ENCODE data around the gene CD79B.
A peak's percentile ranks its signal among the peaks of the same experiment; 100 is the strongest.

The CD79B gene

DNA sequence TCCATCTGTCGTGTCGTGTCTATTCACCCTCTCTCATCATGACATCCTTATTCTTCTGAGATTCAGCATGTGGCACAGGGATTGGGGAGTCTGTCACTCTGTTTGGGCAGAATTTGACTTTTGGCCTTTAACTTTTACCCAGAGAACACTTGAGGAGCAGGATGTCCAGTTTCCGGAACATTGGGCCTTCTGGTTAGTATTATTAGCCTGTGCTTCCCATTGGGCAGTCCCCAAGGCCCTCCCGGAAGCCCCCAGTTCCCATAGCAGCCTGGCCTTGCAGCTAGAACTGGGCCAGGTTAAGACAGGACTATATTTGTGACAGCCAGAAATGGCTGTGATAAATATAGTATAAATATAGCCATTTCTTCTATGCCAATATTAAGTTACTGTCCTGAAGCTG lies 31.0 kb upstream of the CD79B start:
- Histone ChIP-seq H3K27me3 (ENCODE audit: control insufficient read depth, insufficient read depth, low read length) (peaks cover 3% of the 10 kb centered on the region), H3K9ac (ENCODE audit: low read depth, low read length) (no peak overlapping the region), H3K4me3 (ENCODE audit: low read depth, low read length) (no peak overlapping the region), H3K36me3 (ENCODE audit: control insufficient read depth, insufficient read depth, low read length) (no peaks in the 10 kb centered on the region), H3K4me1 (ENCODE audit: control insufficient read depth, insufficient read depth, low read length) (peaks cover 6% of the 10 kb centered on the region), H3K9me3 (ENCODE audit: control insufficient read depth, insufficient read depth, low read length) (no peaks in the 10 kb centered on the region)

DNA sequence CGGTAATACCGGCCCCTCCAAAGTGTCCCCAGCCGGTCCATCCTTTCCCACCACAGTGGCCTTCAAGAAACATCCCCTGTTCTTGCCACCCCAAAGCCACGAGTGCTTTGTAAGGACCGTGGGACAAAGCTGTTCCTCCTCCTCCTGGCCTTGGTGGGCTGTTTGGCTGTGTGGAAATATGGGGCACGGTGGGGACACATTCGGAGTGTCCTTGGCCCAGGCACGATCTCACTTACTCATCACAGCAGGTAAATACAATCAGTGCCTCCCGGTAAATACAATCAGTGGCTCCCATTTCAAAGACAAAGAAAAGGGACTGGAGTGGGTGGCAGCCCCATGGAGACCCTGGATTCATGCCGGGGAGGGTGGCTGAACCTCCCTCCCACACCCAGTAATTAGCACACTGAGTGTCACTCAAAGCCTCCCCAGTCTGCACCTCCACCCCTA lies 30.2 kb upstream of the CD79B start:
- no peak overlapping the region for H3K9ac ChIP-seq (ENCODE audit: low read depth, low read length)
- peaks cover under 1% of the 10 kb centered on the region for H3K36me3 ChIP-seq (ENCODE audit: control insufficient read depth, insufficient read depth, low read length)
- no peaks in the 10 kb centered on the region for H3K9me3 ChIP-seq (ENCODE audit: control insufficient read depth, insufficient read depth, low read length)
- peaks cover 6% of the 10 kb centered on the region for H3K4me1 ChIP-seq (ENCODE audit: control insufficient read depth, insufficient read depth, low read length)
- H3K4me3 ChIP-seq (ENCODE audit: low read depth, low read length): peak overlapping the region; percentile 26
- H3K27me3 ChIP-seq (ENCODE audit: control insufficient read depth, insufficient read depth, low read length): peaks cover 3% of the 10 kb centered on the region

DNA sequence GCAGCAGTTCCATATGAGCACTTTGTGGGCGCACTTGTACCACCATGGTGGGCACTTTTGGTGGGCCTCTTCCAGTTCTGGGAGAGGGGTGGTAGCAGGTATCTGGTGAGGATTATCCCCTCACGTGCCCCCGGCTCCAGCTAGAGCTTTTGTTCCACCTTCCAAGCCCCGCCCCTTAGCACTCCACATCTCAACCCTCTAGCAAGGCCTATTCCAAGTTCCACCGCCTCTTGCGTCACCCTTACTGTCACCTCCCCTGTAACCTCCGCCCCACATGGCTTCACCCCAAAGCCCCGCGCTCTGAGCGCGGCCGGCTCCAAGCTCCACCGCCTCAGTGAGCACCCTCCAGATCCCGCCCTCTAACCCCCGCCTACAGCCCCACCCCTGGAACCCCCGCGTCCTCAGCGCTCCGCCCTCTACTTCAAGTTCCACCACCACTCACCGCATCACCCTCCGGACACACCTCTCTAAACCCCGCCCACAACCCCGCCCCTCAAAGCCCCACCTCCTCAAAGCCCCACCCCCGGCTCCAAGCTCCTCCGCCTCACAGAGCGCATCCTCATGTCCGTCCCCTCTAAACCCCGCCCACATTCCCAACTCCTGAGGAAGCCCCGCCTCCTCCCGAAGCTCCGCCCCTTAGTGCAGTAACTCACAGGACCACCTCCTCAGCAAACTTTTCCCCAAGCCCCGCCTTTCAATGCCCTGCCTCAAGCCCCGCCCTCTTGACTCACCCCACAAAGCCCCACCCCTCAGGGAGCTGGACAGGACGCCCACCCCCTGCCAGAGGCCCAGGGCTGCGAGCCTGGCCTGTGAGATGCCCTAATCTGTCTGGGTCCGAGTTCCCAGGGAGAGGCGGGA lies 29.5 kb upstream of the CD79B start:
- Histone ChIP-seq H3K4me1 (ENCODE audit: control insufficient read depth, insufficient read depth, low read length) (peaks cover 6% of the 10 kb centered on the region), H3K9ac (ENCODE audit: low read depth, low read length) (no peak overlapping the region), H3K4me3 (ENCODE audit: low read depth, low read length) (peak overlapping the region; percentile 78), H3K9me3 (ENCODE audit: control insufficient read depth, insufficient read depth, low read length) (no peaks in the 10 kb centered on the region), H3K27me3 (ENCODE audit: control insufficient read depth, insufficient read depth, low read length) (peaks cover 3% of the 10 kb centered on the region), H3K36me3 (ENCODE audit: control insufficient read depth, insufficient read depth, low read length) (peaks cover 4% of the 10 kb centered on the region)

DNA sequence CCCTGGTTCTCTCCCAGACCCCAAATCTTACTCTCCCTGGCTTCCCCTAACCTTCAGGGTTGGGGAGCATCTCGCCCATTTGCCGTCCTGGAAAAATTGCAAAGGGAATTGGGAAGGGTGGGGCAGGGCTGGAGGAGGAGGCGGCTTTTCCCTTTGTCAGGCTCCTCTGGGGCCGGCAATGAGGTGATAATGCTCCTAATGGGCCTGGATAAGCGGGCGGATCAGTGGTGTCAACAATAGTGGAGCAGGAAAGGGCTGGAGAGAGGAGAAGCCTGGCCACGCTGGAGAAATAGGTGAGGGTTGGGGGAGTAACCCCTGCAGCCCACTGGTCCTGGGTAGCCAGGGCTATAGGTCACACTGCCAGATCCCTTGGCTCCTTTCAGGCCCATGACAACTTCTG lies 28.3 kb upstream of the CD79B start:
- Histone ChIP-seq H3K9ac (ENCODE audit: low read depth, low read length) (no peak overlapping the region), H3K9me3 (ENCODE audit: control insufficient read depth, insufficient read depth, low read length) (no peaks in the 10 kb centered on the region), H3K4me3 (ENCODE audit: low read depth, low read length) (peak overlapping the region; percentile 78), H3K4me1 (ENCODE audit: control insufficient read depth, insufficient read depth, low read length) (peaks cover 6% of the 10 kb centered on the region), H3K27me3 (ENCODE audit: control insufficient read depth, insufficient read depth, low read length) (peaks cover 3% of the 10 kb centered on the region), H3K36me3 (ENCODE audit: control insufficient read depth, insufficient read depth, low read length) (peaks cover 4% of the 10 kb centered on the region)

DNA sequence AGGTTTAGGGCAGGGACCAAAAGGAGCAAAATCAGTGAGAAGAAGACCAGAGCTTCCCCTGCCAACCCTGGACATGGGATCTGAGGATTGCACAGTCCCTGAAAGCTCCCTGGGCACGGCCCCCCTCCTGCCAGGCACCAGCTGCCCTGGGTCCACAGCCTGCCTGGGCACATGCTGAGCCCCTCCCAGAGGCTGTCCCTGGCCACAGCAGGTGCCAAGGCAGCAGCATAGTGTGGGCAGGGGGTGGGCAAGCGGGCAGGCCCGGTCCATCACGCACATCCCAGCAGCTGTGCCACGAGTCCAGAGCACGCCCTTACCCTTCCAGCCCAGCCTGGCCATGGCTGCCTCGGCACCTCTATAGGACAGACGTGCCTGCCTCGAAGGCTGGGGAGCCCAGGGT lies 27.9 kb upstream of the CD79B start:
- no peaks in the 10 kb centered on the region for H3K9me3 ChIP-seq (ENCODE audit: control insufficient read depth, insufficient read depth, low read length)
- no peak overlapping the region for H3K9ac ChIP-seq (ENCODE audit: low read depth, low read length)
- H3K27me3 ChIP-seq (ENCODE audit: control insufficient read depth, insufficient read depth, low read length): peaks cover 3% of the 10 kb centered on the region
- H3K4me3 ChIP-seq (ENCODE audit: low read depth, low read length): peak overlapping the region; percentile 78
- H3K36me3 ChIP-seq (ENCODE audit: control insufficient read depth, insufficient read depth, low read length): peaks cover 4% of the 10 kb centered on the region
- peaks cover 6% of the 10 kb centered on the region for H3K4me1 ChIP-seq (ENCODE audit: control insufficient read depth, insufficient read depth, low read length)

DNA sequence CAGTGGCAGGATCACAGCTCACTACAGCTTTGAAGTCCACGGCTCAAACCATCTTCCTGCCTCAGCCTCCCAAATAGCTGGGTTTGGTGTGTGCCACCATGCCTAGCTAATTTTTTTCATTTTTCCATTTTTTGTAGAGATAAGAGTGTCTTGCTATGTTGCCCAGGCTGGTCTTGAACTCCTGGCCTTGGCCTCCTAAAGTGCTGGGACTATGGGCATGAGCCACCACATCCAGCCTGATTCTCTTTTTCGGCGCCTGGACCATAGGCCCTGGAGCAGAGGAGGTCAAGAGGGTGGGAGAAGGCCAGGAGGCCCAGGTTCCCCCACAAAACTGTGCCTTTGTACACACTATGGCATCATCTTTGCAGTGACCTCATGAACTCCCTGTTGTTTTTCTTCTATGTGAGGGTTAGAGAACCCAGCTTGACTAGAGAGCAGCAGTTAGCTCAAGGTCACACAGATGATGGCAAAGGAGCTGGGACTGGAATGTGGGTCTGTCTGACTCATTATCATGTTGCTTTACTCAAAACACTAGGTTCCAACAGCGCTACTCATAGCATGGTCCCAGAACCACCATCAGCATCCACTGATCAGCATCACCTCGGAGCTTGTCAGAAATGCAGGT lies 24.3 kb upstream of the CD79B start:
- Histone ChIP-seq H3K36me3 (ENCODE audit: control insufficient read depth, insufficient read depth, low read length) (peaks cover 4% of the 10 kb centered on the region), H3K4me3 (ENCODE audit: low read depth, low read length) (no peak overlapping the region), H3K9ac (ENCODE audit: low read depth, low read length) (no peak overlapping the region), H3K27me3 (ENCODE audit: control insufficient read depth, insufficient read depth, low read length) (peaks cover 3% of the 10 kb centered on the region), H3K4me1 (ENCODE audit: control insufficient read depth, insufficient read depth, low read length) (no peaks in the 10 kb centered on the region), H3K9me3 (ENCODE audit: control insufficient read depth, insufficient read depth, low read length) (no peaks in the 10 kb centered on the region)

DNA sequence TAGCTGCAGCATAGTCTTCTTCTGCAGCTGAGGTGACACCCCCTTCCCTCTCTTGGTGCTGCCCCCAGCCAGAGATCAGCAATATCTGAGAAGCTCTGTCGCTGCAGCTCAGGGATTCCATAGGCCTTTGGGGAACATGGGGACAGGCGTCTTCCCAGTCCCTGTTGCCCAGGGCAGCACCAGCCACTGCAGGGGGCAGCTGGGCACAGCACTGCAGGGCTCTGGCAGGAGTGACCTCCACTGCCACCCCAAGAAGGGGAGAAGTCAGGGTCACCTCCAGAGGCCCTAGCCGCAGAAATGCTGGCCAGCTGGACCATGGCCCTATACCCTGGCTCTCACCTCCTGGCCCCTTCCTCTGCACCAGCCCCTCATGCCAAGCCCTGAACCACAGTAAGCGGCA lies 23.7 kb upstream of the CD79B start:
- Histone ChIP-seq H3K27me3 (ENCODE audit: control insufficient read depth, insufficient read depth, low read length) (peaks cover 3% of the 10 kb centered on the region), H3K4me3 (ENCODE audit: low read depth, low read length) (no peak overlapping the region), H3K36me3 (ENCODE audit: control insufficient read depth, insufficient read depth, low read length) (peaks cover 4% of the 10 kb centered on the region), H3K9me3 (ENCODE audit: control insufficient read depth, insufficient read depth, low read length) (no peaks in the 10 kb centered on the region), H3K9ac (ENCODE audit: low read depth, low read length) (no peak overlapping the region), H3K4me1 (ENCODE audit: control insufficient read depth, insufficient read depth, low read length) (peaks cover under 1% of the 10 kb centered on the region)

DNA sequence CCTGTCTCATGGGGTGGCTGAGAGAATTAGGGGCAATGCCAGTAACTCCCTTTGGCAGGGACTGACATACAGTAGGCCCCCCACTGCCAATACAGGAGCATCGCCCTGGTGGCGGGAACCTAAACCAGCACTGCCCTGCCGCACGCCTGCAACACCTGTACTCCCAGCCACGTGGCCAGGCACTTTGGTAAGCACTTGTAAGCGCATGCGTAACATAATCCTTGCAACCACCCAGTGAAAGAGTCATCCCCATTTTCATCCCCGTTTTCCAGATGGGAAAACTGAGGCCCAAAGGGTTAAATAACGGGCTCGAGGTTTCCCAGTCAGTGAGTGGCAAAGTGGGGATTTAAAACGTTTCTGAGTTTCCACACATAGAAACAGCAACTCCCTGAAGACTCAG lies 23.1 kb upstream of the CD79B start:
- H3K4me1 ChIP-seq (ENCODE audit: control insufficient read depth, insufficient read depth, low read length): peaks cover 3% of the 10 kb centered on the region
- H3K4me3 ChIP-seq (ENCODE audit: low read depth, low read length): no peak overlapping the region
- H3K27me3 ChIP-seq (ENCODE audit: control insufficient read depth, insufficient read depth, low read length): no peaks in the 10 kb centered on the region
- peaks cover 4% of the 10 kb centered on the region for H3K36me3 ChIP-seq (ENCODE audit: control insufficient read depth, insufficient read depth, low read length)
- H3K9me3 ChIP-seq (ENCODE audit: control insufficient read depth, insufficient read depth, low read length): no peaks in the 10 kb centered on the region
- H3K9ac ChIP-seq (ENCODE audit: low read depth, low read length): no peak overlapping the region

DNA sequence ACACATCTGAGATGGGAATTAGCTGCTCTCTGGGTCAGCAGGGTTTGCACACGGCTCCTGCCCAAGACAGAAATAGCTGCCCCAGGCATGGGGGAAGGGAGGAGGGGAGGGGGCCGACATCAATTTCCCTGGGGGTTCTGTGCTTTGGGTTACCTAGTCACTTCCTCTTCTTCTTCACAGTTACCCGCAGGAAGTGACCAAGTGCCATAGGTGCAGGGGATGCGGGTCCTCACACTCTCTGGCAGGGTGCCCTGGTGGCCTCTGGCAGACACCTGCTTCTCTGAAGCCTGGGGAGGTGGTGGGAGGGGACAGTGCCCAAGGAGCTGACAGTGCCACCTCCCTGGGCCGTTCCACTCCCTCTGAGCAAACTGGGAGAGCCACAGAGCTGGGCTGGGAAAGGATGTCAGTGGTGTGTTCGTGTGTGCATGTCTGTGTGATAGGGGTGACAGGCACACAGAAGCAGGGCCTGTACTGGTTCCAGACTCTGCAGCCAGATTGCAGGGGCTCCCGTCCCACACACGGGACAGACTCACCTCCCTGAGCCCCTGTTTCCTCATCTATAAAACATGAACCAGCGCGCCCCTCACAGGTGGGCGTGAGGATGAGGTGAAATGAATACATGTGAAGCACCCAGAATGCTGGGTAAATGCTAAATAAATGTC lies 22.4 kb upstream of the CD79B start:
- H3K27me3 ChIP-seq (ENCODE audit: control insufficient read depth, insufficient read depth, low read length): no peaks in the 10 kb centered on the region
- H3K9ac ChIP-seq (ENCODE audit: low read depth, low read length): no peak overlapping the region
- peaks cover 4% of the 10 kb centered on the region for H3K36me3 ChIP-seq (ENCODE audit: control insufficient read depth, insufficient read depth, low read length)
- H3K9me3 ChIP-seq (ENCODE audit: control insufficient read depth, insufficient read depth, low read length): no peaks in the 10 kb centered on the region
- peaks cover 3% of the 10 kb centered on the region for H3K4me1 ChIP-seq (ENCODE audit: control insufficient read depth, insufficient read depth, low read length)
- no peak overlapping the region for H3K4me3 ChIP-seq (ENCODE audit: low read depth, low read length)

DNA sequence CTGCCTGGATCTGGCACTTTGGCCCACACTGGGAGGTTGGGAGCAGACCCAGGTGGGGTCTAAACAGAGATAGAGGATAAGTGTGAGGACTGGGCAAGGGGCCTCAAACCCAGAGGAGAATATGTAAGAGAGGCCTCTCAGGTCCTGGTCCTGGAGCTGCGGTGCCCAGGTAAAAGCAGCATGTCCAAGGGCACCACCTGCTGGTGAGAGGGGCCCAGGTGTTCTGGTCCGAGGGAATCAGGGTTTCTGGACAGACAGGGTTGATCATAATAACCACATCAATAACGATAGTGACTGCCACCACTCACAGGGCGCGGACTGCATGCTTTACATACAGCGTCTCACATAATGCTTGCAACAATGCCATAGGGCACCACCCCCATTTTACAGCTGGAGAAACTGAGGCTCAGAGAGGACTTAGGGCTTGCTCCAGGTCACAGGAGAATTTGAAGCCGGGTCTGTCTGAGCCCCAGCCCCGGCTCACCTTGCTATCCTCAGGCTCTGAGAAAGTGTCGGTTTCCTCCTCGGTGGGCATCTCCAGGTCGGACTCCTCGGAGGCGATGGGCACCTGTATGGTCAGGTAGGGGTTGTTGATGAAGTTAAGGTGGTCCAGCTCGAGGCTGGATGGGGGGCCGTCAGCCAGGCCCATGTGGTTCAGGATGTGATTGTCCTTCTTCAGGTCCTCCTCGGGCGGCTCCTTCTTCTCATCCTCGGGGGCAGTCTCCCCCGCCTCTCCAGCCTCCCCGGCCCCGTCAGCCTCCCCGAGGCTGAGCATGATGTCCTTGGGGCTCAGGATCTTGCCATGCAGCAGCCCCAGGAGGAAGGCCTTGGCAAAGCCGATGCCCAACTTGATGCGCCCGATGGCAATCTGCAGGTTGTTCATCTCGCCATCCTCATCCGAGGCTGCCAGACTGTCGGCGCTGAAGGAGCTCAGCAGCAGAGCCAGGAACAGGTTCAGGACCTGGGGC lies 19.1 kb upstream of the CD79B start:
- H3K27me3 ChIP-seq (ENCODE audit: control insufficient read depth, insufficient read depth, low read length): no peaks in the 10 kb centered on the region
- H3K36me3 ChIP-seq (ENCODE audit: control insufficient read depth, insufficient read depth, low read length): no peaks in the 10 kb centered on the region
- H3K4me3 ChIP-seq (ENCODE audit: low read depth, low read length): no peak overlapping the region
- H3K4me1 ChIP-seq (ENCODE audit: control insufficient read depth, insufficient read depth, low read length): peaks cover 3% of the 10 kb centered on the region
- H3K9ac ChIP-seq (ENCODE audit: low read depth, low read length): peak overlapping the region; percentile 54
- H3K9me3 ChIP-seq (ENCODE audit: control insufficient read depth, insufficient read depth, low read length): no peaks in the 10 kb centered on the region

Data from iPS-15b (cell line).